GM12872 (cell line): ENCODE data around the gene MAN2B2.

Experiments
- CTCF ChIP-seq: IDR thresholded peaks from 3 replicates; pipeline ENCODE4 v1.5.1; 2011; ENCODE audit warnings: low read depth, mild to moderate bottlenecking, low read length, moderate library complexity; ENCODE audit not compliant: insufficient read depth

The MAN2B2 gene

GRCh38 chr4:6551660-6552059 lies 23.3 kb upstream of the MAN2B2 start:
- no peak for TF ChIP-seq CTCF

- TF ChIP-seq CTCF, result no peak
These were observed 19.5 kb upstream of the MAN2B2 start for GRCh38 chr4:6555519-6555918.

- TF ChIP-seq CTCF, result no peak
These were observed 18.7 kb upstream of the MAN2B2 start for GRCh38 chr4:6556263-6556662.

- no peak for TF ChIP-seq CTCF
These were observed 17.8 kb upstream of the MAN2B2 start for GRCh38 chr4:6557185-6557584.

- no peak for TF ChIP-seq CTCF
These were observed 17.1 kb upstream of the MAN2B2 start for GRCh38 chr4:6557856-6558255.

- TF ChIP-seq CTCF, result no peak
These were observed 14.4 kb upstream of the MAN2B2 start for GRCh38 chr4:6560416-6561172.

GRCh38 chr4:6561173-6561516 lies 13.8 kb upstream of the MAN2B2 start:
- TF ChIP-seq CTCF, result no peak
